SK-N-SH (cell line): ENCODE data around the gene PROM1. TPM values are rescaled to one million over a fixed set of nuclear protein-coding genes. Genes with fewer than 3 reads are reported as not detected.

Experiments used
- CTCF ChIA-PET: fragments of 300-600, 350-600 bp; formaldehyde crosslinking; extraction: SDS; loops from one replicate; lab custom pipeline; 2021; lab: Yijun Ruan, JAX
- POLR2A ChIA-PET: fragments of 350-600 bp; sonication (Branson Sonifier 250); formaldehyde crosslinking; extraction: SDS; loops from one replicate; lab custom pipeline; 2020; ENCODE audit warnings: antibody characterized with exemption, inconsistent platforms; lab: Yijun Ruan, JAX
- DNase-seq: peaks from one replicate; pipeline ENCODE4 v3.0.0; 2012
- H2AFZ ChIP-seq: fragments of 200-600 bp; sonication (generic); 2 replicates; pipeline ENCODE4 v1.8.1; 2016; ENCODE audit warnings: antibody characterized with exemption, mild to moderate bottlenecking, low read depth
- H3F3A ChIP-seq: fragments of 200-600 bp; sonication (generic); replicated peaks from 2 replicates; pipeline ENCODE3; 2016; ENCODE audit warnings: antibody characterized with exemption, mild to moderate bottlenecking; ENCODE audit not compliant: insufficient read depth
- H3K27ac ChIP-seq, 2 experiments: fragments of 200-500 bp in 1 of 2; fragments of 200-600 bp in 1 of 2; sonication (Bioruptor generic) in 1 of 2; sonication (generic), shearing (Covaris generic) in 1 of 2; 2 replicates each; pipeline versions ENCODE4 v1.5.1 to v1.6.1; 2014 to 2016; ENCODE audit warnings: low read depth in 2 of 2, inconsistent platforms in 1 of 2, low read length in 1 of 2, mild to moderate bottlenecking in 1 of 2, mixed read lengths in 1 of 2
- H3K27me3 ChIP-seq: fragments of 200-600 bp; sonication (generic), shearing (Covaris generic); 2 replicates; pipeline ENCODE4 v1.6.1; 2016; ENCODE audit warnings: mixed run types; ENCODE audit not compliant: insufficient read depth
- H3K36me3 ChIP-seq, 2 experiments: fragments of 200-500 bp in 1 of 2; fragments of 200-600 bp in 1 of 2; sonication (Bioruptor generic) in 1 of 2; sonication (generic) in 1 of 2; replicated peaks in 1 of 2; 2 replicates each; pipeline versions ENCODE3 to v1.5.1; 2014 to 2016; ENCODE audit warnings: low read length in 1 of 2, mild to moderate bottlenecking in 1 of 2; ENCODE audit not compliant: insufficient read depth in 2 of 2, control insufficient read depth in 1 of 2
- H3K4me1 ChIP-seq, 2 experiments: fragments of 200-500 bp in 1 of 2; fragments of 200-600 bp in 1 of 2; sonication (Bioruptor generic) in 1 of 2; sonication (generic), shearing (Covaris generic) in 1 of 2; 2 replicates each; pipeline versions ENCODE4 v1.5.1 to v1.6.1; 2014 to 2016; ENCODE audit warnings: low read depth in 1 of 2, low read length in 1 of 2, mixed run types in 1 of 2; ENCODE audit not compliant: insufficient read depth in 2 of 2, control insufficient read depth in 1 of 2
- H3K4me2 ChIP-seq: fragments of 200-600 bp; sonication (generic), shearing (Covaris generic); 2 replicates; pipeline ENCODE4 v1.6.1; 2017; ENCODE audit warnings: mixed run types
- H3K4me3 ChIP-seq, 2 experiments: fragments of 200-500 bp in 1 of 2; fragments of 200-600 bp in 1 of 2; sonication (Bioruptor generic) in 1 of 2; sonication (generic), shearing (Covaris generic) in 1 of 2; 2 replicates each; pipeline versions ENCODE4 v1.5.1 to v1.8.1; 2014 to 2016; ENCODE audit warnings: low read depth in 2 of 2, inconsistent platforms in 1 of 2, low read length in 1 of 2, mild to moderate bottlenecking in 1 of 2, mixed read lengths in 1 of 2, moderate library complexity in 1 of 2
- H3K79me2 ChIP-seq: fragments of 200-600 bp; sonication (generic); 2 replicates; pipeline ENCODE4 v1.8.1; 2017; ENCODE audit warnings: mild to moderate bottlenecking; ENCODE audit not compliant: insufficient read depth
- H3K9ac ChIP-seq: fragments of 200-600 bp; sonication (generic); 2 replicates; pipeline ENCODE4 v1.6.1; 2017; ENCODE audit warnings: mixed run types
- H3K9me2 ChIP-seq: fragments of 200-600 bp; sonication (generic); 2 replicates; pipeline ENCODE4 v1.6.1; 2017; ENCODE audit warnings: mixed run types
- H3K9me3 ChIP-seq: fragments of 200-600 bp; sonication (generic); 2 replicates; pipeline ENCODE4 v1.6.1; 2017; ENCODE audit warnings: mixed run types, mild to moderate bottlenecking, moderate library complexity
- H4K20me1 ChIP-seq: fragments of 200-600 bp; sonication (generic); 2 replicates; pipeline ENCODE4 v1.6.1; 2017; ENCODE audit warnings: mild to moderate bottlenecking, mixed run types; ENCODE audit not compliant: insufficient read depth
- CTCF ChIP-seq: fragments of 200-600 bp; sonication (generic); IDR thresholded peaks from 2 replicates; pipeline ENCODE4 v1.6.1; 2017; ENCODE audit warnings: antibody characterized with exemption, mild to moderate bottlenecking, moderate library complexity
- FOSL2 ChIP-seq: IDR thresholded peaks from 2 replicates; pipeline ENCODE4 v1.4.0; 2012; ENCODE audit warnings: low read depth, mild to moderate bottlenecking, moderate library complexity, borderline replicate concordance
- FOXM1 ChIP-seq: IDR thresholded peaks from 2 replicates; pipeline ENCODE4 v1.4.0; 2012; ENCODE audit warnings: low read depth, mild to moderate bottlenecking
- GABPA ChIP-seq: IDR thresholded peaks from 2 replicates; pipeline ENCODE4 v1.4.0; 2012; ENCODE audit warnings: low read depth, mild to moderate bottlenecking
- JUND ChIP-seq: IDR thresholded peaks from 2 replicates; pipeline ENCODE4 v1.4.0; 2012
- MEF2A ChIP-seq: IDR thresholded peaks from 2 replicates; pipeline ENCODE4 v1.4.0; 2012; ENCODE audit warnings: low read depth, borderline replicate concordance
- MXI1 ChIP-seq: IDR thresholded peaks from 2 replicates; pipeline ENCODE4 v1.6.1; 2012; ENCODE audit warnings: mild to moderate bottlenecking, low read depth, low read length, improper control_type of control experiment
- NFIC ChIP-seq: IDR thresholded peaks from 2 replicates; pipeline ENCODE4 v1.4.0; 2012; ENCODE audit warnings: borderline replicate concordance
- NRF1 ChIP-seq: IDR thresholded peaks from 2 replicates; pipeline ENCODE4 v1.6.1; 2012; ENCODE audit warnings: low read depth, mild to moderate bottlenecking, low read length
- RAD21 ChIP-seq: IDR thresholded peaks from 2 replicates; pipeline ENCODE4 v1.6.1; 2012; ENCODE audit warnings: mild to moderate bottlenecking, low read length
- RCOR1 ChIP-seq: fragments of 150-350 bp; IDR thresholded peaks from 2 replicates; pipeline ENCODE4 v1.6.1; 2017; ENCODE audit warnings: antibody characterized with exemption, low read length
- RXRA ChIP-seq: IDR thresholded peaks from 2 replicates; pipeline ENCODE4 v1.4.0; 2012; ENCODE audit warnings: low read depth, mild to moderate bottlenecking, borderline replicate concordance
- SIN3A ChIP-seq: IDR thresholded peaks from 2 replicates; pipeline ENCODE4 v1.6.1; 2012; ENCODE audit warnings: low read depth, mild to moderate bottlenecking, low read length, moderate library complexity, borderline replicate concordance
- SMC3 ChIP-seq: IDR thresholded peaks from 2 replicates; pipeline ENCODE4 v1.6.1; 2012; ENCODE audit warnings: low read depth, low read length, improper control_type of control experiment
- YY1 ChIP-seq: IDR thresholded peaks from 2 replicates; pipeline ENCODE4 v1.4.0; 2012; ENCODE audit warnings: low read depth, mild to moderate bottlenecking
- WGBS: methylation state at CpG from one replicate; pipeline ENCODE4 v1.1.6; 2017; ENCODE audit warnings: low lambda C conversion rate; 5-methylcytosine and 5-hydroxymethylcytosine counted together
- polyA plus RNA-seq, 3 experiments: library from polyadenylated mRNA; depleted of rRNA; stranded (reverse); fragments of >200 nt; gene quantifications; 2 replicates each; pipeline ENCODE4 v1.2.3, GENCODE V29; 2012
- TF ChIP-seq, protein P1 (sequence below): fragments of 150-350 bp; IDR thresholded peaks from 2 replicates; pipeline ENCODE4 v1.6.1; 2016; ENCODE audit warnings: mild to moderate bottlenecking, low read depth, low read length

PROM1 gene
- polyA plus RNA-seq, 1 of the 3 experiments (the other 2 are of a cell fraction) = not detected

GRCh38 chr4:16027114-16027513 is 56.7 kb downstream of the PROM1 start:
- no peak overlapping the region for H3K9ac ChIP-seq
- no peak for DNase-seq
- H3K36me3 ChIP-seq = no peaks in the 10 kb centered on the region
- peaks cover 0 to 10% of the 10 kb centered on the region in 2 experiments; a peak in 1 of 4 replicates for H3K4me1 ChIP-seq
- POLR2A ChIA-PET = no interaction called here
- H3K27ac ChIP-seq = no peak overlapping the region
- no peak for TF ChIP-seq YY1
- no peak for TF ChIP-seq FOXM1
- TF ChIP-seq GABPA = no peak
- TF ChIP-seq, protein P1, sequence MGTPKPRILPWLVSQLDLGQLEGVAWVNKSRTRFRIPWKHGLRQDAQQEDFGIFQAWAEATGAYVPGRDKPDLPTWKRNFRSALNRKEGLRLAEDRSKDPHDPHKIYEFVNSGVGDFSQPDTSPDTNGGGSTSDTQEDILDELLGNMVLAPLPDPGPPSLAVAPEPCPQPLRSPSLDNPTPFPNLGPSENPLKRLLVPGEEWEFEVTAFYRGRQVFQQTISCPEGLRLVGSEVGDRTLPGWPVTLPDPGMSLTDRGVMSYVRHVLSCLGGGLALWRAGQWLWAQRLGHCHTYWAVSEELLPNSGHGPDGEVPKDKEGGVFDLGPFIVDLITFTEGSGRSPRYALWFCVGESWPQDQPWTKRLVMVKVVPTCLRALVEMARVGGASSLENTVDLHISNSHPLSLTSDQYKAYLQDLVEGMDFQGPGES = no peak
- no peak for TF ChIP-seq SIN3A
- no peak for TF ChIP-seq JUND
- no peak for TF ChIP-seq MXI1
- no peak for TF ChIP-seq RCOR1
- no peak for TF ChIP-seq NFIC
- TF ChIP-seq NRF1 = no peak
- no peak for TF ChIP-seq RXRA
- no peak for TF ChIP-seq FOSL2
- no peaks in the 10 kb centered on the region; the same call in 1 of the 2 replicates for H3K27me3 ChIP-seq
- H3K4me3 ChIP-seq = no peak overlapping the region
- H3K79me2 ChIP-seq = no peaks in the 10 kb centered on the region
- no peak overlapping the region for H2AFZ ChIP-seq
- H3F3A ChIP-seq = no peaks in the 10 kb centered on the region
- H3K4me2 ChIP-seq = no peak overlapping the region
- CTCF ChIA-PET = interaction anchor here (0.9 to 4.2 kb wide), 8 partner anchors 10 to 237 kb away, joined by 3 to 22 read pairs (median 6); partner anchors contain the start of gene PROM1
- H3K9me2 ChIP-seq = no peaks in the 10 kb centered on the region
- no peaks in the 10 kb centered on the region for H3K9me3 ChIP-seq
- H4K20me1 ChIP-seq = no peaks in the 10 kb centered on the region
- WGBS = 77% methylated on average over 2 of the region's 2 CpGs

GRCh38 chr4:16026160-16026761 is 57.6 kb downstream of the PROM1 start:
- peak; percentile 39 for DNase-seq
- no peaks in the 10 kb centered on the region for H3K36me3 ChIP-seq
- POLR2A ChIA-PET = no interaction called here

More at GRCh38 chr4:16026160-16026761, 57.6 kb downstream of the PROM1 start:
- Histone ChIP-seq H3K9ac (no peak overlapping the region), H3K4me3 (peak overlapping the region in 1 of 2 experiments; percentile 29; a peak in 1 of 4 replicates), H3K27ac (no peak overlapping the region), H3K9me3 (no peaks in the 10 kb centered on the region), H3K9me2 (no peaks in the 10 kb centered on the region), H3K27me3 (no peaks in the 10 kb centered on the region; the same call in 1 of the 2 replicates), H4K20me1 (no peaks in the 10 kb centered on the region), H3K4me2 (no peak overlapping the region), H3K79me2 (no peaks in the 10 kb centered on the region), H3K4me1 (peaks cover 0 to 5% of the 10 kb centered on the region in 2 experiments; a peak in 1 of 4 replicates), H2AFZ (no peak overlapping the region), H3F3A (no peaks in the 10 kb centered on the region)
- WGBS = 38% methylated on average over 5 of the region's 5 CpGs
- CTCF ChIA-PET = interaction anchor here (0.6 to 1.0 kb wide), 11 partner anchors 18 to 1046 kb away, joined by 3 to 10 read pairs (median 5); no protein-coding TSS in a partner anchor
- no peak for TF ChIP-seq MEF2A
- no peak for TF ChIP-seq RXRA
- peak; percentile 80 for TF ChIP-seq SMC3
- peak; percentile 96 for TF ChIP-seq CTCF
- peak; percentile 93 for TF ChIP-seq RAD21
